ENCODE data around the gene PRR33.

GRCh38 chr11:1906181-1906580, 14.5 kb upstream of the PRR33 start:
- no peak for TF ChIP-seq CTCF (IDR thresholded peaks at IDR 0.05)
- no peak for TF ChIP-seq POLR2A (IDR thresholded peaks at IDR 0.05)
- TF ChIP-seq EP300 (IDR thresholded peaks at IDR 0.05): no peak
